ENCODE data around the gene PKHD1. TPM values are rescaled to one million over a fixed set of nuclear protein-coding genes. Genes with fewer than 3 reads are reported as not detected.

PKHD1 gene
- total RNA-seq, 4 donors from 2014 or later, result 0.53 to 0.83 (median 0.60) TPM

- TF ChIP-seq POLR2A (IDR thresholded peaks at IDR 0.05), result no peak
- TF ChIP-seq CTCF (IDR thresholded peaks at IDR 0.05), result no peak
Observed at GRCh38 chr6:51936531-51937290, 150.7 kb downstream of the PKHD1 start.

GRCh38 chr6:51934098-51934497 is 153.3 kb downstream of the PKHD1 start:
- H3K27ac ChIP-seq, result no peak overlapping the region
- no peak for DNase-seq
- no peaks in the 10 kb centered on the region for H3K4me1 ChIP-seq
- H3K36me3 ChIP-seq, result no peaks in the 10 kb centered on the region
- no peaks in the 10 kb centered on the region for H3K9me3 ChIP-seq
- H3K27me3 ChIP-seq, result no peaks in the 10 kb centered on the region
- H3K4me3 ChIP-seq, result no peak overlapping the region
- TF ChIP-seq CTCF (IDR thresholded peaks at IDR 0.05) (no peak), POLR2A (IDR thresholded peaks at IDR 0.05) (no peak)

More at GRCh38 chr6:51936531-51937290, 150.7 kb downstream of the PKHD1 start:
- Histone ChIP-seq H3K4me1 (no peaks in the 10 kb centered on the region), H3K9me3 (no peaks in the 10 kb centered on the region), H3K36me3 (no peaks in the 10 kb centered on the region), H3K27ac (peak overlapping the region in 2 of 4 donors; percentile 22 to 62), H3K27me3 (no peaks in the 10 kb centered on the region), H3K4me3 (no peak overlapping the region)
- DNase-seq, result no peak

DNA sequence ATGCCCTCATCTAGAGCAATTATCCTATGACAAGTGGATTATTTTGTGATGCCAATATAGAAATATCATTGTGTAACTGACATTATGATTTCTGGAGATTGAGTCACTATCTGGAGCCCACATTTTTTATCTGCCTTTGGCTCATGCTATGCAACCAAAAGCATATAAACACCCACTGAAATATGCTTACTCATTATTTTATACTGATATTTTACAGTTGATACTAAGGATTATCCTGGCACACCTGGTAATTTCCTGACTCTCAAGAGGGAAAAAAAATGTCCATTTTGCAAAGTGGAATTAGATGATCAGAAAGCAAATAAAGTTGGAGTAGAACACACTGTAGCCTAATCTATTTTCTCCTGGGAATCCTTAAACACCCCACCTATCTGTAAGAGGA is 154.5 kb downstream of the PKHD1 start:
- H3K27ac ChIP-seq, result no peak overlapping the region
- no peak for DNase-seq

DNA sequence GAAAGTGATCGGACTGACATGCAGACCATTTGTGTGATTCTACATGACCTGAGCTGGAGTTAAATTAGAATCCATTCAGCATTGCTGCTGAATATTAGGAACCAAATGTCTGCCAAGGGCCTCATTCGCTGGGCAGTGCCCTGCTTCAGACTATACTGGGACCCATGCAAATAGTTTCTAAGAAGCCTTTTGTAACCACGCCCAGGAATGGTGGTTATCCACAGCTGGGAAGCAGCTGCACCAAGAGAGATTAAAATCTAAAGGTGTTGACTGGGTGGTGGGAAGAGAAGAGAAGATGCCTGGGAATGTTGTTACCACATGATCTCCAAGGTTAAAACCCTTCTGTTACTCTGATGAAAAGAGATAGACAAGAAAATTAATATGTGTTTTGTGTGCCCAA is 156.8 kb downstream of the PKHD1 start:
- Histone ChIP-seq H3K4me3 (no peak overlapping the region), H3K27me3 (no peaks in the 10 kb centered on the region), H3K36me3 (no peaks in the 10 kb centered on the region), H3K4me1 (no peaks in the 10 kb centered on the region), H3K27ac (no peak overlapping the region), H3K9me3 (no peaks in the 10 kb centered on the region)
- no peak for DNase-seq
- TF ChIP-seq CTCF (IDR thresholded peaks at IDR 0.05), result no peak
- no peak for TF ChIP-seq POLR2A (IDR thresholded peaks at IDR 0.05)

More for the DNA sequence above, 154.5 kb downstream of the PKHD1 start:
- Histone ChIP-seq H3K4me1 (no peaks in the 10 kb centered on the region), H3K4me3 (no peak overlapping the region), H3K9me3 (no peaks in the 10 kb centered on the region), H3K36me3 (no peaks in the 10 kb centered on the region), H3K27me3 (no peaks in the 10 kb centered on the region)
- TF ChIP-seq CTCF (IDR thresholded peaks at IDR 0.05), result no peak
- TF ChIP-seq POLR2A (IDR thresholded peaks at IDR 0.05), result no peak

- no peaks in the 10 kb centered on the region for H3K27me3 ChIP-seq
- no peak overlapping the region for H3K4me3 ChIP-seq
- H3K27ac ChIP-seq, result no peak overlapping the region
- H3K4me1 ChIP-seq, result no peaks in the 10 kb centered on the region
- DNase-seq, result no peak
- TF ChIP-seq POLR2A (IDR thresholded peaks at IDR 0.05) (no peak), CTCF (IDR thresholded peaks at IDR 0.05) (no peak)
- no peaks in the 10 kb centered on the region for H3K36me3 ChIP-seq
- H3K9me3 ChIP-seq, result no peaks in the 10 kb centered on the region
Observed at GRCh38 chr6:51929934-51930574, 157.4 kb downstream of the PKHD1 start.
